ENCODE measurements around the gene THUMPD1.
"Not testable (repeated sequence)": the region's sequence is repeated elsewhere in the genome, so short reads cannot be mapped to it uniquely, and the experiment has no call there.

THUMPD1 gene, protein sequence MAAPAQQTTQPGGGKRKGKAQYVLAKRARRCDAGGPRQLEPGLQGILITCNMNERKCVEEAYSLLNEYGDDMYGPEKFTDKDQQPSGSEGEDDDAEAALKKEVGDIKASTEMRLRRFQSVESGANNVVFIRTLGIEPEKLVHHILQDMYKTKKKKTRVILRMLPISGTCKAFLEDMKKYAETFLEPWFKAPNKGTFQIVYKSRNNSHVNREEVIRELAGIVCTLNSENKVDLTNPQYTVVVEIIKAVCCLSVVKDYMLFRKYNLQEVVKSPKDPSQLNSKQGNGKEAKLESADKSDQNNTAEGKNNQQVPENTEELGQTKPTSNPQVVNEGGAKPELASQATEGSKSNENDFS
- 36.1 to 99.9 (median 56.9) reads per million in 18 experiments for total RNA-seq

DNA sequence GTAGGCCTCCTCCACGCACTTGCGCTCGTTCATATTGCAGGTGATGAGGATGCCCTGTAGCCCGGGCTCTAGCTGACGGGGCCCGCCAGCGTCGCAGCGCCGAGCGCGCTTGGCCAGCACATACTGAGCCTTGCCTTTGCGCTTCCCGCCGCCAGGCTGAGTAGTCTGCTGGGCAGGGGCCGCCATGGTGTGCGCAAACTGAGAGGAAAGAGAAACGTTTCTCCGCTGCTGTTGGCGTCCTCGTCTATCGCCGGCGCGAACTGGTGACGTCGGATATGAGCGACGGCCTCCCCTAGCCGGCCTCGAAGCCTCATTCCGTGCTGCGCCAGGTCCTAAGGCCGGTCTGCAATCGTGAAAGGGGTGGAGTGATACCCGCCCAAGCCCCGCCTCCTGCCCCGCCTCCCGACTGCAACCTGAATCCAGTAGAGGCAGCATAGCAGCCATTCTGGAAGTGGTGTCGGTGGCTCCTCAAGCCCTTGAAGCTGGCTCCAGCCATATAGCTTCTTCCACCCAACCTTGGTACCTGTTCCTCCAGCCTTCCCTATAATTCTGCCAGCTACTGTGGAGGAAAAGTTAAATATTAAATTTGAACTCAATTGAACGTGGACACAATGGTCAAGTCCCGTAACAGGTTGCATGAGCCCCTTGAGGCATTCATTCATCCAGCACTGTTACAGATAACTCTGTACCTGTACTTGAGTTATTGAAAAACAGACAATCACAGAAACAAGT, at the start of gene THUMPD1:
TSS of gene THUMPD1 (minus strand) at position 265 of the 732 bp plus-strand sequence. CDS start at position 186, 79 bp downstream.
- peak; percentile 97 for DNase-seq

GRCh38 chr16:20789130-20789529, 47.5 kb upstream of the THUMPD1 start:
- no peak for DNase-seq

DNA sequence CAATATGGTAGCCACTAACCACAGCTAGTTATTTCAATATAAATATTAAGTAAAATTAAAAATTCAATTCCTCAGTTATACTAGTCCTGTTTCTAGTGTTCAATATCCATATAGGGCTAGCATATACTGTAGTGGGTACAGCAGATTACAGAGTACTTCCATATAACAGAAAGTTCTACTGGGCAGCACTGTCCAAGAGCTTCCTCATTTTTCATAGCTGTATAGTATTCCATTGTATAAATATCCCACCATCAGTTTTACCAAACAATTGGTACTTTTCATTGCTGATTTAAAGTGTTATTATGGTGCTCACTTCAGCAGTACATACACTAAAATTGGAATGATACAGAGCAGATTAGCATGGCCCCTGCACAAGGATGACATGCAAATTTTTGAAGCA, 42.6 kb upstream of the THUMPD1 start:
- DNase-seq = no peak

DNA sequence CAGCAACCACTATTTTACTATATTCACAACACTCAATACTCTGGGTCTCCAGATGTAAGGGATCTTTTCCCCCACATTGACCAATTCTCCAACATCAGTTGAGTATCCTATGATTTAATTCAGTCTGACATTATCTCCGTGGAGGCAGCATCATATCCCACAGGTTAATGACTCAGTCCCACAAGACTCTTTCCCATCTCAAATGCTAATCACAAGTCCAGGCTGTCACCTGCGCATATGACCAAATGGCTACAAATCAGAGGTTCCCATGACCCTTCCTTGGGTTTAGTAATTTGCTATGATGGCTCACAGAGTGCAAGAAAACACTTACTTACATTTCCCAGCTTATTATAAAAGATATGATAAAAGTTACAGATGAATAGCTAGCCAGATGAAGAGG, 40.9 kb upstream of the THUMPD1 start:
- peak in 1 of 2 donors; percentile 7 for DNase-seq

DNA sequence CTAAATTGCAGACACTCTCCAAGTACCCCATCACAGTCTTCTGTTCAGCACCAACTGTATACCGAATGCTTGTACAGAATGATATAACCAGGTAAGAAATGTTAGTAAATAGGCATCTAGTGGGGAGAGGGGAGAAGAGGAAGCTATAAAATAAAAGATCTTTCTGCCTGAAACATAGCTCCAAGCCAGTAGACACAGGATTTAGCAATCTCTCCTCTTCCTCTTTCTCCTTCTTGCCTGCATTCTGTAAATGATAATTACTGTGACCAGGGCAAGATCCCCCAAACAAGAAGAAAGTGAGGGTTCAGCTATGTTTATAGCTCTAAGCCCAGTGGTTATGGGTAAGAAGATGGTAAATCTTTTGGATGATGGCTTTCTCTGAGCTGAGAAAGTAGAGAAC, 40.1 kb upstream of the THUMPD1 start:
- peak; percentile 10 to 38 for DNase-seq

DNA sequence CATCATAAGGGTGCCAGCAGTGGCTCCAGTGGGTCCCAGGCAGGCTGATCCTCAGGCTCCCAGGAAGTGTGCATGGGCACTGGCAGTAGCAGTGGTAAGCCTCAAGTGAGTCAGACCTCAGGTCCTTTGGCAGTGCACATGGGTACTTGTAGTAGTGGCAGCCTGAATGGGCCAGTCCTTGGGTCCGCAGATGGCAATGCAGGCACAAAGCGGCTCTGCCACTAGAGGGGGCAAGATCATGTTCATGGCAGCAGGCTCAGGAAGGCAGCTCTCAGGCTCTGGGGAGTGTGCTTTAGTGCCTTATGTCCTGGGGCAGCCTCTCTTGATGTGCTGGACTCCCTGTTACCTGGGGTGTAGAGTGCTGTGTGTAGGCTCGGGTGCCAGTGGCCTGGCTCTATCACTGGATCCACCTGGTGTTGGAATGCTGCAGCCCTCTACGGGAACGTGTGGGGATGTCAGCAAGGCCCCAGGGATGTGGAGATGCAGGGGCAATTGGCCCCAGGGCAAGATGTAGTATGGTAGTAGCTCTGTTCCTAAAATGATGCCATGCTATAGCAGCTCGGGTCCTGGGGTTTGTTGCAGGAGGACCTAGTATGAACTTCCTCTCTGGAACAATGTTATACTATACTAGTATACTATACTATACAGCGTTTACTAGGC, 33.2 kb upstream of the THUMPD1 start:
- peak; percentile 43 to 60 for DNase-seq

- no peak for DNase-seq
Observed at GRCh38 chr16:20773679-20774078, 32.1 kb upstream of the THUMPD1 start.

DNA sequence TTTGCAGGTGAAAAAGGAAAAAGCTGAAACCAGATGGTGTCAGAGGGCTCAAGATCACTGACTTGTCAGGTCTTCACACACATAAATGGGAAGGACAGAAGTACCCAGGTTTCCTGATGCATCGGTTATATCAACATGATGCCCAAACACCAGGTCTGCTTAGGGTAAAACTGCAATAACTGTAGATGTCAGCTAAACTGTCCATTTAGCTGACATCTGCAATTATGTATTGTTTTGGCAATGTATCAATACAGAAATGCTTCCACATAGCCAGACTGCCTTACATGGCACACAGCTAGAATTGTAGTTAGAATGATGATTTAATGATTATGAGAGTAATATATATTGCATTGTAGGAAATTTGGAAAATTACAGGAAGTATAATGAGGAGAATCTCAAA, 27.2 kb upstream of the THUMPD1 start:
- DNase-seq = no peak

- DNase-seq = no peak
Observed at GRCh38 chr16:20768121-20768520, 26.5 kb upstream of the THUMPD1 start.

GRCh38 chr16:20767577-20767976, 26.0 kb upstream of the THUMPD1 start:
- DNase-seq = no peak

DNA sequence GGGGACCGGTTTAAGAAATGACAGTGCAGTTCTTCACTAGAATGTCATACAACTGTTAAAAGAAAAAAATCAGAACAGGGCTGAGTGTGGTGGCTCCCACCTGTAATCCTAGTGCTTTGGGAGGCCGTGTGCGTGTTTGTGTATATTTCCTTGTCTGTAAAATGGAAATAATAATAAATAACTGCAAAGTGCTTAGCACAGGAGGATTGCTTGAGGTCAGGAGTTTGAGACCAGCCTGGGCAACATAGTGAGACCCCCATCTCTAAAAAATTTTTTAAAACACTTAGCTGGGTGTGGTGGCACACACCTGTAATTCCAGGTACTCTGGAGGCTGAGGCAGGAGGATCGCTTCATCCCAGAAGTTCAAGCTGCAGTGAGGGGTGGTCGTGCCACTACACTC, 24.7 kb upstream of the THUMPD1 start:
- DNase-seq = no peak

- DNase-seq = no peak
Observed at GRCh38 chr16:20765732-20766131, 24.1 kb upstream of the THUMPD1 start.

GRCh38 chr16:20764448-20764847, 22.8 kb upstream of the THUMPD1 start:
- DNase-seq = not testable (repeated sequence)

GRCh38 chr16:20763461-20764232, 22.0 kb upstream of the THUMPD1 start, which contains the start of gene ACSM3:
ACSM3 (plus strand) TSS chr16:20764014; CDS start chr16:20770035, 6,021 bp downstream.
- DNase-seq = peak; percentile 86 to 90

DNA sequence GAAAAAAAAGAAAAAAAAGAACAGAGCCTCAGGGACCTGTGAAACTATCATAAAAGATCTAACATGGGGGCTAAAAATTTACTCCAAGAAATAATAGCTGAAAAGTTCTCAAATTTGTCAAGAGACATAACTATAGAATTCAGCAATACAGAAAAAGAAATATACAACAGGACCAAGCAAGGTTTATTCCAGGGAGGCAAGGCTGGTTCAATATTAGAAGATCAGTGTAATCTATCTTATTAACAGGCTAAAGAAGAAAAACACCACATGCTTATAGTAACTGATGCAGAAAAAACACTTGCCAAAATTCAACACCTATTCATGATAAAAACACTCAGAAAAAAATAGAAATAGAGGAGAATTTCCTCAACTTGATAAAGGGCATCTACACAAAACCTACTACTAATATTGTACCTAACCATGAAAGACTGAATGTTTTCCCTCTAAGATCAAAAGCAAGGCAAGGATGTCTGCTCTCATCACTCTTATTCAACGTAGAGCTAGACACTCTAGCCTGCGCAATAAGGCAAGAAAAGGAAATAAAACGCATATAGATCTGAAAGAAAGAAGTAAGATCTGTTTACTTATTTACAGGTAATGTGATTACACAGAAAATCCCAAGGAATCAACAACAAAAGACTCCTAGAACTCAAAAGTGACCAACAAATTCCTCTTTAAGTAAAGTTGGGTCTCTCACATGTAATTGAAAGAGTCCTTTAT, 20.9 kb upstream of the THUMPD1 start:
- DNase-seq = no peak

DNA sequence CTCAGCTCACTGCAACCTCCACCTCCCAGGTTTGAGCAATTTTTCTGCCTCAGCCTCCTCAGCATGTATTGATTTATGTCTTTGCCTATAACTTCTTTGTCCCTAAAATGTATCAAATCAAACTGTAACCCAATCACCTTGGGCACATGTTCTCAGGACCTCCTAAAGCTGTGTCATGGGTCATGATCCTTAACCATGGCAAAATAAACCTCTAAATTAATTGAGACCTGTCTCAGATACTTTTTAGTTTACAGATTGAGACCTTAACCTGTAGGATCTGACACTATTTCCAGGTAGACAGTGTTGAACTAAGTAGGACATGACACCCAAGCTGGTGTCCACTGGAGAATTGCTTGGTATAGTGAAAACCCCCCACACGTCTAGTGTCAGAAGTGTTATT, 19.6 kb upstream of the THUMPD1 start:
- DNase-seq = no peak

DNA sequence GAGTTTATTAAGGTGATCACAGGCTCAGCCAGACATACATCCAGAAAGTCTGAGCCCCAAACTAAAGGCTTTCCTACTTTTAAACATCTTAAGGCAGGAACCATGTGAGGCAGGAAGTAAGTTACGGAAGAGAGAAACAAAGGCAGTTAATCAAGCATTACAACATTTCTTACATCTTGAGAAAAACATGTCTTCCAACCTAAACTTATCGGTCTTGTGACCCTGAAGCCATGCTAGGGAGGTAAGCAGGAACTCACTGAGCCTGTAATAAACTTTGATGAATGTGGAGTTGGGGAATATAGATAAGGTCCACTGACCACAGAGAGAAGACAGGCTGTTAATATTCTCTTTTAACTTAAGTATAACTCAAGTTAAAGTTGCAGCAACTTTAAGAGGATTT, 18.7 kb upstream of the THUMPD1 start:
- no peak for DNase-seq

- not testable (repeated sequence) for DNase-seq
Observed at GRCh38 chr16:20755799-20756198, 14.2 kb upstream of the THUMPD1 start.

DNA sequence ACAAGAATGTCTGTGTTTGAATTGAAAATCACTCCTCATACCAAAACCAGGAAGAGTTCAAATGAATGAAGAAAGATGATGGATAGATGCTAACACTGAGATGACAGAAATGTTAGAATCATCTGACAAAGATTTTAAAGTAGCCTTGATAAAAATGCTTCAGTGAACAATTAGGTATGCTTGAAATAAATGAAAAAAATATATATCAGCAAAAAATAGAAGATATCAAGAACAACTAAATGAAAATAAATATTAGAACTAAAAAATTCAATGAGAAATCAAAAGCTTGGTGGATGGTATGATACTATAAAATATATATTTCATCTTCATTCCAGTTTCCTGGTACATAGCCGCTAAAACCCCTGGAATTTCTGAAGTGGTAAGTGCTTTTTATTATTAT, 13.6 kb upstream of the THUMPD1 start:
- no peak for DNase-seq

GRCh38 chr16:20753727-20754126, 12.1 kb upstream of the THUMPD1 start:
- DNase-seq = no peak

DNA sequence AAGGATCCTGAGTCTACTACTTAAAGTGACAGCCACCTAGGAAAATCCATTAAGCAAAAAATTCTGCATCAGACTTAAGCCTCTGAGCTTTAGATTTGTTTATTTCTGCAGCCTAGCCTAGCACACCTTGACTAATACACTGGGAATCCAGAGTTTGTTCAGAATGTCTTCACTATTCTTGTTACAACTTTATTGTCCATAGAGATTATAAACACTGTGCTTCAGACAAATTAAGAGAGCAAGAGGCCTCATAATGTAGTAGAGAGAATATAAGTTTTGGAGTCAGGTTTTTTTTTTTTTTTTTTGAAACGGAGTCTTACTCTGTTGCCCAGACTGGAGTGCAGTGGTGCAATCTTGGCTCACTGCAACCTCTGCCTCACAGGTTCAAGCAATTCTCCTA, 8.9 kb upstream of the THUMPD1 start:
- no peak for DNase-seq

DNA sequence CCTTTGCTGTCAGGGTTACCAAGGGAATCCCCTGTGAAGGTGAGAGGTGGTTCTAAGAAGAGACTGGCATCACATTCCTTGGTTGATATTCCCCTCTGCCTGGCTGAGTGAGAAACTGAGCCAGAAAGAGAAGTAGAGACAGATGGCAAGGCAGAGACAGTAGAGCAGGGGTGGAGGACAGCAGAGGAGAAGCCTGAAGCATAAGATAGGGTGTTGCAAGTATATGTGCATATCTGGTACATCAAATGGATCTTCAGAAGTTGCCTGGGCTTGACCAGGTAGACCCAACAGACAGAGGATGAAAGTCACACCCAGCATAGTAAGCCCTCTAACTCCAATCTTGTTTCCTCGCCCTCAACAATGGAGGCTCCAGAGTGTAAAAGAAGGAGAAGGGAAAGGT, 7.9 kb upstream of the THUMPD1 start:
- no peak for DNase-seq
